Effector memory CD4-positive, alpha-beta T cell (primary cell): ENCODE data around the gene OR10V1.

Source experiments
- DNase-seq, 3 donors: peaks; one replicate each; pipeline ENCODE4 v3.0.0-alpha.2; 2020
- H3K27ac ChIP-seq: 2 replicates; pipeline ENCODE4 v1.7.0; 2013; ENCODE audit warnings: mild to moderate bottlenecking, low read length, moderate library complexity; ENCODE audit not compliant: insufficient read depth, poor library complexity, severe bottlenecking
- H3K27me3 ChIP-seq: replicated peaks from 2 replicates; pipeline ENCODE4 v1.7.0; 2013; ENCODE audit warnings: mild to moderate bottlenecking, low read length; ENCODE audit not compliant: insufficient read depth, control insufficient read depth, poor library complexity, severe bottlenecking
- H3K36me3 ChIP-seq: 2 replicates; pipeline ENCODE4 v1.7.0; 2013; ENCODE audit warnings: mild to moderate bottlenecking, low read length, moderate library complexity; ENCODE audit not compliant: control insufficient read depth, insufficient read depth
- H3K4me1 ChIP-seq: 2 replicates; pipeline ENCODE4 v1.7.0; 2013; ENCODE audit warnings: low read length, mild to moderate bottlenecking; ENCODE audit not compliant: control insufficient read depth, insufficient read depth, poor library complexity, severe bottlenecking
- H3K4me3 ChIP-seq: 2 replicates; pipeline ENCODE4 v1.7.0; 2013; ENCODE audit warnings: low read length, low read depth, mild to moderate bottlenecking; ENCODE audit not compliant: insufficient read depth, poor library complexity, severe bottlenecking
- H3K9me3 ChIP-seq: 2 replicates; pipeline ENCODE4 v1.7.0; 2013; ENCODE audit warnings: mild to moderate bottlenecking, low read length, moderate library complexity; ENCODE audit not compliant: control insufficient read depth

OR10V1 gene

GRCh38 chr11:59754494-59754858 lies 40.8 kb upstream of the OR10V1 start:
- H3K4me1 ChIP-seq: peaks cover 17% of the 10 kb centered on the region
- no peak overlapping the region for H3K27ac ChIP-seq
- H3K4me3 ChIP-seq: peak overlapping the region; percentile 91
- H3K27me3 ChIP-seq: no peaks in the 10 kb centered on the region
- H3K9me3 ChIP-seq: no peaks in the 10 kb centered on the region
- no peaks in the 10 kb centered on the region for H3K36me3 ChIP-seq
- DNase-seq: peak in 1 of 3 donors; percentile 2

GRCh38 chr11:59753650-59754493 lies 40.2 kb upstream of the OR10V1 start:
- Histone ChIP-seq H3K4me1 (peaks cover 17% of the 10 kb centered on the region), H3K4me3 (peak overlapping the region; percentile 91), H3K27ac (no peak overlapping the region), H3K9me3 (no peaks in the 10 kb centered on the region), H3K36me3 (no peaks in the 10 kb centered on the region), H3K27me3 (no peaks in the 10 kb centered on the region)
- DNase-seq: peak; percentile 62 to 76 (median 68)

GRCh38 chr11:59746111-59746510 lies 32.5 kb upstream of the OR10V1 start:
- DNase-seq: no peak
- no peak overlapping the region for H3K27ac ChIP-seq
- no peak overlapping the region for H3K4me3 ChIP-seq
- H3K27me3 ChIP-seq: no peaks in the 10 kb centered on the region
- no peaks in the 10 kb centered on the region for H3K4me1 ChIP-seq
- no peaks in the 10 kb centered on the region for H3K36me3 ChIP-seq
- no peaks in the 10 kb centered on the region for H3K9me3 ChIP-seq

- Histone ChIP-seq H3K27ac (no peak overlapping the region), H3K36me3 (no peaks in the 10 kb centered on the region), H3K27me3 (no peaks in the 10 kb centered on the region), H3K9me3 (no peaks in the 10 kb centered on the region), H3K4me3 (no peak overlapping the region), H3K4me1 (no peaks in the 10 kb centered on the region)
- no peak for DNase-seq
These were observed 17.4 kb upstream of the OR10V1 start for GRCh38 chr11:59730896-59731565.

- Histone ChIP-seq H3K27ac (no peak overlapping the region), H3K4me1 (no peaks in the 10 kb centered on the region)
- no peak for DNase-seq
These were observed 16.2 kb upstream of the OR10V1 start for GRCh38 chr11:59729834-59730233.

GRCh38 chr11:59728913-59729312 lies 15.3 kb upstream of the OR10V1 start:
- Histone ChIP-seq H3K4me1 (no peaks in the 10 kb centered on the region), H3K27me3 (no peaks in the 10 kb centered on the region), H3K4me3 (no peak overlapping the region), H3K9me3 (no peaks in the 10 kb centered on the region), H3K36me3 (no peaks in the 10 kb centered on the region), H3K27ac (no peak overlapping the region)
- DNase-seq: no peak

More at GRCh38 chr11:59729834-59730233, 16.2 kb upstream of the OR10V1 start:
- Histone ChIP-seq H3K27me3 (no peaks in the 10 kb centered on the region), H3K9me3 (no peaks in the 10 kb centered on the region), H3K36me3 (no peaks in the 10 kb centered on the region), H3K4me3 (no peak overlapping the region)

GRCh38 chr11:59728154-59728553 lies 14.5 kb upstream of the OR10V1 start:
- Histone ChIP-seq H3K4me1 (no peaks in the 10 kb centered on the region), H3K36me3 (no peaks in the 10 kb centered on the region), H3K27me3 (peaks cover under 1% of the 10 kb centered on the region), H3K4me3 (no peak overlapping the region), H3K9me3 (no peaks in the 10 kb centered on the region), H3K27ac (no peak overlapping the region)
- DNase-seq: no peak

GRCh38 chr11:59727426-59727825 lies 13.8 kb upstream of the OR10V1 start:
- Histone ChIP-seq H3K4me1 (no peaks in the 10 kb centered on the region), H3K9me3 (no peaks in the 10 kb centered on the region), H3K36me3 (no peaks in the 10 kb centered on the region), H3K27me3 (peaks cover 3% of the 10 kb centered on the region), H3K27ac (no peak overlapping the region), H3K4me3 (no peak overlapping the region)
- no peak for DNase-seq

GRCh38 chr11:59724066-59724465 lies 10.4 kb upstream of the OR10V1 start:
- DNase-seq: no peak
- H3K4me3 ChIP-seq: no peak overlapping the region
- no peaks in the 10 kb centered on the region for H3K4me1 ChIP-seq
- peaks cover 3% of the 10 kb centered on the region for H3K27me3 ChIP-seq
- H3K36me3 ChIP-seq: no peaks in the 10 kb centered on the region
- no peaks in the 10 kb centered on the region for H3K9me3 ChIP-seq
- no peak overlapping the region for H3K27ac ChIP-seq

GRCh38 chr11:59719556-59719955 lies 5.9 kb upstream of the OR10V1 start:
- Histone ChIP-seq H3K4me3 (no peak overlapping the region), H3K27me3 (peaks cover 3% of the 10 kb centered on the region), H3K36me3 (no peaks in the 10 kb centered on the region), H3K4me1 (no peaks in the 10 kb centered on the region), H3K9me3 (no peaks in the 10 kb centered on the region), H3K27ac (no peak overlapping the region)
- no peak for DNase-seq
